Activated T-cell treated with anti-CD3 and anti-CD28 coated beads, Interleukin-2, amount 50 U/mL, for 24 hours (primary cell): ENCODE measurements around the gene C1orf21.

Experiments used
- DNase-seq: peaks from one replicate; pipeline ENCODE4 v3.0.0-alpha.2; 2020
- H3K27ac Mint-ChIP-seq: 2 replicates; pipeline ENCODE4 v1.8.0; 2020; ENCODE audit warnings: mild to moderate bottlenecking, mixed read lengths
- H3K27me3 Mint-ChIP-seq: 2 replicates; pipeline ENCODE4 v1.8.0; 2020; ENCODE audit warnings: mixed read lengths
- H3K36me3 Mint-ChIP-seq: 2 replicates; pipeline ENCODE4 v1.8.0; 2020; ENCODE audit warnings: low read depth, mixed read lengths
- H3K4me1 Mint-ChIP-seq: 2 replicates; pipeline ENCODE4 v1.8.0; 2020; ENCODE audit warnings: low read depth, mixed read lengths
- H3K4me3 Mint-ChIP-seq: 2 replicates; pipeline ENCODE4 v1.8.0; 2020; ENCODE audit warnings: mild to moderate bottlenecking, moderate library complexity, mixed read lengths
- H3K9me3 Mint-ChIP-seq: 2 replicates; pipeline ENCODE4 v1.8.0; 2020; ENCODE audit warnings: mixed read lengths

Gene C1orf21

GRCh38 chr1:184507604-184508280, 120.9 kb downstream of the C1orf21 start:
- no peak for DNase-seq
- H3K9me3 Mint-ChIP-seq = no peaks in the 10 kb centered on the region
- peaks cover 4% of the 10 kb centered on the region for H3K27me3 Mint-ChIP-seq
- H3K4me3 Mint-ChIP-seq = no peak overlapping the region
- no peak overlapping the region for H3K27ac Mint-ChIP-seq
- no peaks in the 10 kb centered on the region for H3K36me3 Mint-ChIP-seq
- H3K4me1 Mint-ChIP-seq = no peaks in the 10 kb centered on the region

GRCh38 chr1:184509105-184509504, 122.3 kb downstream of the C1orf21 start:
- Mint-ChIP-seq H3K4me1 (no peaks in the 10 kb centered on the region), H3K27me3 (peaks cover 4% of the 10 kb centered on the region), H3K9me3 (no peaks in the 10 kb centered on the region), H3K36me3 (no peaks in the 10 kb centered on the region), H3K4me3 (no peak overlapping the region), H3K27ac (no peak overlapping the region)
- no peak for DNase-seq

GRCh38 chr1:184510110-184510509, 123.3 kb downstream of the C1orf21 start:
- H3K36me3 Mint-ChIP-seq = no peaks in the 10 kb centered on the region

GRCh38 chr1:184512724-184513123, 125.9 kb downstream of the C1orf21 start:
- no peaks in the 10 kb centered on the region for H3K9me3 Mint-ChIP-seq
- H3K4me1 Mint-ChIP-seq = no peaks in the 10 kb centered on the region
- no peak overlapping the region for H3K27ac Mint-ChIP-seq
- H3K27me3 Mint-ChIP-seq = no peaks in the 10 kb centered on the region
- no peak overlapping the region for H3K4me3 Mint-ChIP-seq
- DNase-seq = no peak
- no peaks in the 10 kb centered on the region for H3K36me3 Mint-ChIP-seq

More at GRCh38 chr1:184510110-184510509, 123.3 kb downstream of the C1orf21 start:
- no peaks in the 10 kb centered on the region for H3K4me1 Mint-ChIP-seq
- no peak overlapping the region for H3K4me3 Mint-ChIP-seq
- no peak for DNase-seq
- H3K27me3 Mint-ChIP-seq = no peaks in the 10 kb centered on the region
- H3K9me3 Mint-ChIP-seq = no peaks in the 10 kb centered on the region
- no peak overlapping the region for H3K27ac Mint-ChIP-seq

- Mint-ChIP-seq H3K4me3 (no peak overlapping the region), H3K27ac (no peak overlapping the region), H3K4me1 (no peaks in the 10 kb centered on the region), H3K36me3 (no peaks in the 10 kb centered on the region), H3K27me3 (no peaks in the 10 kb centered on the region), H3K9me3 (no peaks in the 10 kb centered on the region)
- DNase-seq = no peak
Observed at GRCh38 chr1:184513421-184513820, 126.6 kb downstream of the C1orf21 start.

- no peaks in the 10 kb centered on the region for H3K27me3 Mint-ChIP-seq
- no peaks in the 10 kb centered on the region for H3K36me3 Mint-ChIP-seq
- DNase-seq = no peak
Observed at GRCh38 chr1:184513966-184514365, 127.1 kb downstream of the C1orf21 start.

GRCh38 chr1:184514447-184514846, 127.6 kb downstream of the C1orf21 start:
- H3K9me3 Mint-ChIP-seq = no peaks in the 10 kb centered on the region
- H3K27ac Mint-ChIP-seq = no peak overlapping the region
- H3K4me3 Mint-ChIP-seq = no peak overlapping the region
- DNase-seq = no peak
- no peaks in the 10 kb centered on the region for H3K36me3 Mint-ChIP-seq
- H3K4me1 Mint-ChIP-seq = no peaks in the 10 kb centered on the region
- no peaks in the 10 kb centered on the region for H3K27me3 Mint-ChIP-seq

More at GRCh38 chr1:184513966-184514365, 127.1 kb downstream of the C1orf21 start:
- H3K4me3 Mint-ChIP-seq = no peak overlapping the region
- no peaks in the 10 kb centered on the region for H3K9me3 Mint-ChIP-seq
- H3K27ac Mint-ChIP-seq = no peak overlapping the region
- H3K4me1 Mint-ChIP-seq = no peaks in the 10 kb centered on the region

GRCh38 chr1:184517130-184517529, 130.3 kb downstream of the C1orf21 start:
- no peak overlapping the region for H3K4me3 Mint-ChIP-seq
- H3K27me3 Mint-ChIP-seq = no peaks in the 10 kb centered on the region
- no peak overlapping the region for H3K27ac Mint-ChIP-seq
- DNase-seq = no peak
- H3K9me3 Mint-ChIP-seq = no peaks in the 10 kb centered on the region
- H3K36me3 Mint-ChIP-seq = no peaks in the 10 kb centered on the region
- no peaks in the 10 kb centered on the region for H3K4me1 Mint-ChIP-seq

GRCh38 chr1:184518736-184519357, 132.0 kb downstream of the C1orf21 start:
- H3K4me3 Mint-ChIP-seq = no peak overlapping the region
- no peak overlapping the region for H3K27ac Mint-ChIP-seq
- no peaks in the 10 kb centered on the region for H3K27me3 Mint-ChIP-seq
- H3K9me3 Mint-ChIP-seq = no peaks in the 10 kb centered on the region
- H3K36me3 Mint-ChIP-seq = no peaks in the 10 kb centered on the region
- DNase-seq = no peak
- no peaks in the 10 kb centered on the region for H3K4me1 Mint-ChIP-seq

GRCh38 chr1:184520336-184520735, 133.5 kb downstream of the C1orf21 start:
- Mint-ChIP-seq H3K9me3 (no peaks in the 10 kb centered on the region), H3K27me3 (no peaks in the 10 kb centered on the region), H3K36me3 (no peaks in the 10 kb centered on the region), H3K27ac (no peak overlapping the region), H3K4me3 (no peak overlapping the region), H3K4me1 (no peaks in the 10 kb centered on the region)
- no peak for DNase-seq

GRCh38 chr1:184524248-184524647, 137.4 kb downstream of the C1orf21 start:
- no peaks in the 10 kb centered on the region for H3K36me3 Mint-ChIP-seq
- H3K27ac Mint-ChIP-seq = no peak overlapping the region
- no peak for DNase-seq
- no peak overlapping the region for H3K4me3 Mint-ChIP-seq
- H3K4me1 Mint-ChIP-seq = no peaks in the 10 kb centered on the region
- H3K27me3 Mint-ChIP-seq = no peaks in the 10 kb centered on the region
- no peaks in the 10 kb centered on the region for H3K9me3 Mint-ChIP-seq

GRCh38 chr1:184527402-184527801, 140.6 kb downstream of the C1orf21 start:
- Mint-ChIP-seq H3K27me3 (peaks cover 12% of the 10 kb centered on the region), H3K4me1 (no peaks in the 10 kb centered on the region), H3K4me3 (no peak overlapping the region), H3K36me3 (no peaks in the 10 kb centered on the region), H3K9me3 (no peaks in the 10 kb centered on the region), H3K27ac (no peak overlapping the region)
- no peak for DNase-seq

GRCh38 chr1:184530226-184530625, 143.4 kb downstream of the C1orf21 start:
- Mint-ChIP-seq H3K4me1 (no peaks in the 10 kb centered on the region), H3K27me3 (peaks cover 26% of the 10 kb centered on the region), H3K4me3 (no peak overlapping the region), H3K36me3 (no peaks in the 10 kb centered on the region), H3K27ac (no peak overlapping the region), H3K9me3 (no peaks in the 10 kb centered on the region)
- no peak for DNase-seq

- H3K4me3 Mint-ChIP-seq = no peak overlapping the region
- DNase-seq = no peak
- H3K4me1 Mint-ChIP-seq = no peaks in the 10 kb centered on the region
- H3K36me3 Mint-ChIP-seq = no peaks in the 10 kb centered on the region
- peaks cover 26% of the 10 kb centered on the region for H3K27me3 Mint-ChIP-seq
- no peak overlapping the region for H3K27ac Mint-ChIP-seq
- peaks cover 6% of the 10 kb centered on the region for H3K9me3 Mint-ChIP-seq
Observed at GRCh38 chr1:184531296-184531695, 144.5 kb downstream of the C1orf21 start.

GRCh38 chr1:184532199-184532598, 145.4 kb downstream of the C1orf21 start:
- Mint-ChIP-seq H3K27ac (no peak overlapping the region), H3K27me3 (peaks cover 29% of the 10 kb centered on the region), H3K4me3 (no peak overlapping the region), H3K36me3 (no peaks in the 10 kb centered on the region), H3K9me3 (peaks cover 11% of the 10 kb centered on the region), H3K4me1 (no peaks in the 10 kb centered on the region)
- no peak for DNase-seq
